Ovary (tissue), 9 donors: ENCODE results near the gene TTC28. TPM values are rescaled to one million over a fixed set of nuclear protein-coding genes. Genes with fewer than 3 reads are reported as not detected.

Experiments
- DNase-seq, 5 donors: peaks; one replicate each; pipeline ENCODE4 v3.0.0-alpha.2; 2019 to 2020
- H3K27ac ChIP-seq, 2 donors: fragments of 200-600 bp; one replicate each; pipeline versions ENCODE4 v1.5.1 to v1.8.0; 2019 to 2022
- H3K27me3 ChIP-seq: fragments of 200-600 bp; one replicate; pipeline ENCODE4 v1.8.0; 2022
- H3K36me3 ChIP-seq: fragments of 200-600 bp; sonication (generic); one replicate; pipeline ENCODE4 v1.5.1; 2019
- H3K4me1 ChIP-seq: one replicate; pipeline ENCODE4 v1.8.1; 2013; ENCODE audit warnings: mild to moderate bottlenecking, moderate library complexity; ENCODE audit not compliant: insufficient read depth
- H3K4me3 ChIP-seq: fragments of 200-600 bp; sonication (generic); one replicate; pipeline ENCODE4 v1.5.1; 2017
- H3K9me3 ChIP-seq, 2 donors: fragments of 200-600 bp in 1 of 2; sonication (generic) in 1 of 2; one replicate each; pipeline versions ENCODE4 v1.5.1 to v1.8.1; 2013 to 2019; ENCODE audit warnings: mild to moderate bottlenecking in 1 of 2, moderate library complexity in 1 of 2
- CTCF ChIP-seq, 3 donors: fragments of 450-650 bp in 2 of 3; fragments of 200-600 bp in 1 of 3; IDR thresholded peaks; one replicate each; pipeline versions ENCODE4 v1.5.1 to v1.8.0; 2016 to 2022; ENCODE audit warnings: antibody characterized with exemption in 3 of 3, mild to moderate bottlenecking in 1 of 3
- EP300 ChIP-seq: sonication (generic); formaldehyde crosslinking; IDR thresholded peaks from one replicate; pipeline ENCODE4 v1.6.1; 2017; ENCODE audit warnings: antibody characterized with exemption
- POLR2A ChIP-seq: fragments of 450-650 bp; IDR thresholded peaks from one replicate; pipeline ENCODE4 v1.6.1; 2017; ENCODE audit warnings: antibody characterized with exemption, mild to moderate bottlenecking, moderate library complexity
- WGBS, 3 donors: extraction: QIAGEN DNeasy Blood & Tissue Kit in 1 of 3; methylation state at CpG; one replicate each; pipeline versions ENCODE4 v1.1.5 to v1.1.7; 2013 to 2017; 5-methylcytosine and 5-hydroxymethylcytosine counted together
- intact Hi-C, 4 donors: fragments of 100-400 bp; cut with DNase I; formaldehyde crosslinking; loops; one replicate each; pipeline versions ENCODE4 v1.11.0 to v1.15.1; 2022 to 2023
- polyA plus RNA-seq, 2 donors: library from polyadenylated mRNA; stranded (reverse); fragments of 200-250 nt in 1 of 2; fragments of 350-450 nt in 1 of 2; fragmentation: Illumina TruSeq in 1 of 2; extraction: RNeasy Lipid Tissue Mini Kit (QIAGEN cat#74804) in 1 of 2; gene quantifications; one replicate each; pipeline ENCODE4 v1.2.3, GENCODE V29; 2013 to 2014
- total RNA-seq, 7 donors: library from RNA; depleted of rRNA in 2 of 7; stranded (reverse); fragments of >200 nt in 2 of 7; fragmentation: NEBNext Ultra II Directional in 3 of 7; extraction: Animal tissue kit (Norgen Biotek cat#: 25700) in 3 of 7; gene quantifications; one replicate each; pipeline versions ENCODE4 v1.1.0 to v1.2.4, GENCODE V29; 2016 to 2023
- donor health status: DM: no; HTN: no; CAD: no; lungs with moderate emphysema.
- donor health status: DM: no; HTN: no; CAD: no.
- donor health status: Bipolar disorder and iron deficiency.
- donor health status: DM: yes; HTN: yes; CAD: no.
- donor health status: DM: no; HTN: no; CAD: no.
- donor health status: DM: yes; HTN: yes; CAD: no.

Gene TTC28
- total and polyA plus RNA-seq, 9 donors, result 16.7 to 127 (median 72.9) TPM

- H3K27ac ChIP-seq, result no peak overlapping the region
- no peaks in the 10 kb centered on the region for H3K27me3 ChIP-seq
- H3K4me1 ChIP-seq, result peaks cover 25% of the 10 kb centered on the region
- intact Hi-C loops, result no loop called here
- WGBS, 3 donors, result 48 to 50% (median 50%) methylated on average over 3 of the region's 3 CpGs
- no peak overlapping the region for H3K4me3 ChIP-seq
- DNase-seq, result no peak
- no peaks in the 10 kb centered on the region for H3K36me3 ChIP-seq
- TF ChIP-seq CTCF (IDR thresholded peaks at IDR 0.05), result no peak
- no peak for TF ChIP-seq EP300
- TF ChIP-seq POLR2A, result no peak
- H3K9me3 ChIP-seq, result no peaks in the 10 kb centered on the region
Observed at GRCh38 chr22:28143961-28144745, 535.5 kb downstream of the TTC28 start.

DNA sequence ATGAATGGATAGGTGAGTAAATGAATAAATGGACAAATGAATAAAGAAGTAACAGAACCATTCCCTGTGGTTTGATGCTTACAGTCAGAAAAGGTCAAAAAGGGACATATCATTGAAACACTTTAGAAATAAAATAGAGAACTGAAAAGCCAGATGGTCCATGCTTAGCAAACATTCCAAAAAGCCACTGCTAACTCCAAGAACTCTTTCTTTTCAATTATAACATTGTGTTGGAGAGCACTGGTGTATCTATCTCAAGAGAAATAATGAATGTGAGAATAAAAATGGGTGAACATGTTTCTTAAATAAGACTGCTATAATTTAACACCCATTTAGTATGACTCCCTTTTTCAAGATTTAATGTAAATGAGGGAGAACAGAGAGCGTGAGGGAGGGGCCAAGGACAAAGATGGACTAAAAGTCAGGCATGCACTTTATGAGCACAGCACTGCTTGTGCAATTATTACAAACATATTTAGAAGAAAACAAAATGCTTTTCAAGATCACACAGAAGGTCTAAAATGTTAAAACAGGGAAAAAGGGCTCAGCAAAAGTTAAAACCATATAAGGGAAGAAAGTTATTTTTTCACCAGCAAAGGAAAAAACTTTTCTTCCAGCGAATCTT lies 536.3 kb downstream of the TTC28 start:
- intact Hi-C loops, result no loop called here
- no peak overlapping the region for H3K27ac ChIP-seq
- no peaks in the 10 kb centered on the region for H3K9me3 ChIP-seq
- TF ChIP-seq POLR2A (no peak), EP300 (no peak), CTCF (IDR thresholded peaks at IDR 0.05) (no peak)
- WGBS, 3 donors, result 45 to 55% (median 45%) methylated on average over 2 of the region's 2 CpGs
- H3K4me1 ChIP-seq, result peaks cover 26% of the 10 kb centered on the region
- DNase-seq, result no peak
- H3K27me3 ChIP-seq, result no peaks in the 10 kb centered on the region
- H3K4me3 ChIP-seq, result no peak overlapping the region
- H3K36me3 ChIP-seq, result no peaks in the 10 kb centered on the region

DNA sequence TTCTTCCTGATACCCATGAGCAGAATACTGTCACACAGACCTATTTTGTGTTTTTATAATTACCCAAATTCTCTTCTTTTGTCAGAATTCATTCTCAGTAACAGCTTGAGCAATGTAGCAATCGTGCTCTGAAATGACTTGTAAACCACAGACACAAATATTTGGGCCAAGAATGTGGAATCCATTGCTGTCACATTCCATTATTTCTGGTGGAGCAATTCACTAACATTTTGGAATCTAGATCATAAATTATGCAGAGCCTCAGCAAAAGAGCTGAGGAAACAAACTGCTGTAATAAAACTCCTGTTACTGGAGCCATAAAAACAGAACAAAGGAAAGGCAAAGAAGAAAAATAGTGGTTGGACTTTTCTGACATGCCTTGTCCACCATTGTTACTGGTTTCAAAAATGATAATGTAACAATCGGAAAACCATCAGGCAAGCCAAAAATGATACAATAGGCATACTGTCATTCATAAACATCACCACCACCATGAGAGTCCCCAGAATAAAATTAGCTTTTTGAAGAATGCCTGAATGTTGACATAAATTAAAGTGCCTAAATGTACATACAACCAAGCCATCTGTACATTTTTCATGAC lies 537.2 kb downstream of the TTC28 start:
- Histone ChIP-seq H3K36me3 (no peaks in the 10 kb centered on the region), H3K9me3 (no peaks in the 10 kb centered on the region), H3K27me3 (no peaks in the 10 kb centered on the region), H3K27ac (no peak overlapping the region), H3K4me3 (no peak overlapping the region), H3K4me1 (peaks cover 26% of the 10 kb centered on the region)
- TF ChIP-seq EP300, result no peak
- no peak for TF ChIP-seq POLR2A
- no peak for TF ChIP-seq CTCF (IDR thresholded peaks at IDR 0.05)
- intact Hi-C loops, result no loop called here
- DNase-seq, result no peak
- 7 to 11% (median 9%) methylated on average over 2 of the region's 2 CpGs for WGBS, 3 donors

GRCh38 chr22:28141614-28142013 lies 538.0 kb downstream of the TTC28 start:
- TF ChIP-seq CTCF (IDR thresholded peaks at IDR 0.05) (no peak), EP300 (no peak), POLR2A (no peak)
- DNase-seq, result no peak
- H3K36me3 ChIP-seq, result no peaks in the 10 kb centered on the region
- no peak overlapping the region for H3K27ac ChIP-seq
- intact Hi-C loops, result no loop called here
- H3K9me3 ChIP-seq, result no peaks in the 10 kb centered on the region
- no peak overlapping the region for H3K4me3 ChIP-seq
- 10 to 20% (median 12%) methylated on average over 2 of the region's 2 CpGs for WGBS, 3 donors
- peaks cover 26% of the 10 kb centered on the region for H3K4me1 ChIP-seq
- H3K27me3 ChIP-seq, result no peaks in the 10 kb centered on the region
